ENCODE results near the gene STPG3.

Gene STPG3

DNA sequence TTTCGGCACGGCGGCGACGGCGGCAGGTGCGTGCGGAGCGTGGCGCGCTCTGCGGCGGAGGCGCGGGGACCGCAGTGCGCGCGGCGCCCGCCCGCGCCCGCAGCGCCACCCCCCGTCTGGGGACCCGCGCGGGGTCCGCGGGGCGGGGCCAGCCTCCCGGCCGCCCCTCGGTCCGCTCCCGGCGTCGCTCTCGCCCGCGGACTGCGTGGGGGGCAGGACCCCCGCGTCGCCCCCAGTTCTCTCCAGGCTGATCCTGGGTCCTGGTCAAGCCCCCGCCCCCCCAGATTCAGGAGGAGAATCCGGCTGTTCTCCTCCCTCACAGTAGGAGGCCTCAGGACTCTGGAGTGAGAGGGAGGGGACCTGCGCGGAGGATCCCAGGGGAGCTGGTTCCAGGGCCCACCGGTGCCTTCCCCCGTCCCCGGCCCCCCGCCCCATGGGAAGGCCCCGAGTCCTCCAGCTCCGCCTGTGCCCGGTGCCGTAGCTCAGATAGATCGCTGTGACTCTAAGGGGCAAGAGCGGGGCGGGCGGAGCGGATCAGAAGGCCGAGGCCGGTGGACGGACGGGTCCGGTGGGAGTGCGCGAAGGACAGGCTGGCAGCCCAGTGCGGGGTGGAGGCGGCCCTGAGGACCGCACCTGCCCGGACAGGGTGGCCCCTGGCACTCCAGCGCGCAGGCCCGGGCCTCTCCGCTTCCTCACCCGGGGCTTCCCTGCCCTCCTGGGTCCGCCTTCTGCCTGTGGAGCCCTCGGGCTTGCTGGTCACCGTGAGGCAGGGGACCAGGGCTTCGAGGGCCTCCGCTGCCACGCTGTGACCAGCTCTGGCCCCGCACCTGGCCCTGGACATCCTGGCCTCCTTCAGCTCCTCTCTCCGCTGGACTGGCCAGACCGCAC is 28.7 kb upstream of the STPG3 start, which contains the start of gene RNF208:
RNF208 (minus strand) TSS at position 51 of the 888 bp plus-strand sequence. CDS start 1,028 bp downstream, outside the sequence.
- no peak for DNase-seq

DNA sequence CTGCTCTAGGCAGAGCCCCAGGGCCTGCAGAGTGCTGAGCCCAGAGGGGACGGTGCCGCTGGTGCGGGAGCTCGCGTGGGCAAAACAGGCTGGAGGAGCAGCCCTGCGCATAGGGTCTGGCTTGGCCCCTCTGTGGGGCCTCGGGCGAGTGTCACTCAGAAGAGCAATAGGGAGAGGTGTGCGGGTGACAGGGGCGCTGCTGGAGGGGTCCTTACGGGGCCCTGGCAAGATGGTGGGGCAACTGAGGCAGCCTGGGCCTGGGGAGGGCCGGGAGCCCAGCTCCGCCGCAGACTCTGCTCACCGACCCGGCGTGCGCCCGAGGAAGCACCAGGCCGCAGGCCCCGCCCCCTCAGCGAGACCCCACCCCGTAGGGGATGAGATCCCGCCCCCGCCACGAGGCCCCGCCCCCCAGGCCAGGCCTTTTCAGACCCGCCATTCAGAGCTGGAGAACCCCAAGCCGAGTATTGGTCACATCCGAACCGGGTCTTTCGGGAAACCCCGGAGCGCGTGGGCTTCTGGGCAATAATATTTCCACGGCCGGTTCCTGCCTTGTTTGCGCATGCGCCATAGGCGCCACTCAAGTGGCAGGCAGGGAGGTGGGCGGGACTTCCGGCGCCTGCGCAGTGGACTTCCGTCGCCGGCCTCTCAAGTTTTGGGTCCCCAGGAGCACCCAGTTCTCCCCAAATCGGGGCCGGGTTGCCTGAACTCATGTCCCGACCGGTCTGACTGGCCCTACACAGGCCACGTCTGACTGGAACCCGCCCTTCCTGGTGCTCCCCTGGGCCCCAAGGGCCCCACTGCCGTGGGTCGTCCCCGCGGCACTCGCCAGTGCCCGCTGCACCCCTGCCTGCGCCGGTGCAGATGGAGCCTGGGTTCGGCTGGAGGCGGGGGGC is 27.8 kb upstream of the STPG3 start:
- peak; percentile 99 for DNase-seq

DNA sequence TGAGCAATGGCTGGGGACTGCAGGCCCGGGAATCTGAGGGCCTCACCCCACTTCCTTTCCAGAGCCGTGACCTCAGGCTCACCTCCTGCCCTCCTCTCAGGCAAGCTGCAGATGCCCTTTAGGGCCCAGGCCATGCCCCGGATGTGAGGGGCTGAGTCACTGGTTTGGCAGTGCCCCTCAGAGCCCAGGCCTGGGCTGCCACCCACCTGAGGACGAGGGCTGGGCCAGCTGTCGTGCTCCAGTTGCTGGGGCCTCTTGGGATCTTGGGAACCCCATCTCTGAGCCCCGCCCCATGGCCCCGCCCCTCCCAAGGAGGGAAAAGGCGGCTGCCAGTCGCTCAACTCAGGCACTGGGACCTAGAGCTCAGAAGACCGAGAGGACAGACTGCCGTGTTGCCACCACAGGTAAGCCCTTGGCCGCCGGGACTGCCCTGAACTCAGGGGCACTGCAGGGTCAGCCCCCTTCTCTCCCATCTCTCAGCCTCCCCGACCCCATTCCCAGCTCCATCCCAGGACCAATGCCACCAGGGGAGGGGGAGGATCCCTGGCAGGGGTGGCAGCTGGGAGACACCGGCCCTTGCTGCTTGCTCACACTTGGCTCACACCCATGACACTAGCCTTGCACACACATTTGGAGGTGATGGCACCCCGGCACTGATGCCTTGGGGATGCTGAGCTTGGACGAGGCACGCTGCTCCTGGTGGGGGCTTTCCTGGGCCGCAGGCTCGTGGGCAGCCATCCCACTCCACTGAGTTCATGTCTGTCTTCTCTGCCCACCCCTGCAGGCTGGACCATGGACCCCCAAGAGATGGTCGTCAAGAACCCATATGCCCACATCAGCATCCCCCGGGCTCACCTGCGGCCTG is 26.0 kb upstream of the STPG3 start, which contains the start of gene CYSRT1:
CYSRT1 (plus strand) TSS at position 345 of the 865 bp plus-strand sequence; CDS start at position 793, 448 bp downstream.
- no peak for DNase-seq

DNA sequence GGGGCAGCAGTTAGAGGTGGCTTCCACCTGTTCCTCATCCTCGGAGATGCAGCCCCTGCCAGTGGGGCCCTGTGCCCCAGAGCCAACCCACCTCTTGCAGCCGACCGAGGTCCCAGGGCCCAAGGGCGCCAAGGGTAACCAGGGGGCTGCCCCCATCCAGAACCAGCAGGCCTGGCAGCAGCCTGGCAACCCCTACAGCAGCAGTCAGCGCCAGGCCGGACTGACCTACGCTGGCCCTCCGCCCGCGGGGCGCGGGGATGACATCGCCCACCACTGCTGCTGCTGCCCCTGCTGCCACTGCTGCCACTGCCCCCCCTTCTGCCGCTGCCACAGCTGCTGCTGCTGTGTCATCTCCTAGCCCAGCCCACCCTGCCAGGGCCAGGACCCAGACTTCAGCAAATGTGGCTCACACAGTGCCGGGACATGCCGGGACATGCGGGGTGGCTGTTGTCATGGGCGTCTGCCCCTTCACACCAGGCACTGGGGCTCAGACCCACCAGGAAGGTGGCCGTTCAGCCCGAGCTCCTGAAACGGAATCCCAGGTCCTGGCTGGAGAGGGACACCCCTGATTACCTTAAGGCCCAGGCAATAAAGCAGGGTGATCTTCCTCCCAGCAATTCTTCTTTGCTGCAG is 25.3 kb upstream of the STPG3 start:
- DNase-seq, result no peak

DNA sequence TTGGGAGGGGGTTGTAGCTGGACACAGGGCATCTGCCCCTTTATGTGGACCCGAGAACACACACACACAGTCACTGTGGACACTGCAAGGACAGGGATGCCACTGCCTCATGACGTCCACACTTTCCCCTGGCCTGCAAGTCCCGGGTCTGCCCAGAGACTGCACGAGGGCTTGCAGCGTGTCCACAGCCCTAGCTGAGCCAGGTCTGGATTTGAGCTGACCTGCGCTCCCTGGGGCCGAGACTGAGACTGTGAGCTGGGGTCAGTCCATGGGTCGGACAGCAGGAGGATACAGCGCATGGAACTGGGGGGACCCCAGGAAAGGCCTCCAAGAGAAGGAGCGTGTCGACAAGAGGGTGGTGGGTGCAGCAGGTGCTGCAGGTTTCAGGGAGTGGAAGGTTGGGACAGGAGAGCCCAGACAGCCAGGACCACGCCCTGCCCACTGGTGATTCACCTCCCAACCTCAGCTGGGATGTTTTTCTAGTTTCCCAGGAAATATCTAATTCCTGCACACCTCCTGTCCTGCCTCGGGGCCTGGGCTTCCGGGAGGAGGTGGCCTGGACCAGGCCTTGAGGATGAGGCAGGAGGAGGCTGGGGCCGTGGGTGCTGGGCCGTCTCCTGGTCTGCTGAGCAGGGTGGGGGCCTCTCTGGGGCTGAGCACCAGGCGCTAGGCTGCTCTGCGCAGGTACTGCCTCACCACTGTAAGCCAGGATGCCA is 24.6 kb upstream of the STPG3 start:
- DNase-seq, result no peak

DNA sequence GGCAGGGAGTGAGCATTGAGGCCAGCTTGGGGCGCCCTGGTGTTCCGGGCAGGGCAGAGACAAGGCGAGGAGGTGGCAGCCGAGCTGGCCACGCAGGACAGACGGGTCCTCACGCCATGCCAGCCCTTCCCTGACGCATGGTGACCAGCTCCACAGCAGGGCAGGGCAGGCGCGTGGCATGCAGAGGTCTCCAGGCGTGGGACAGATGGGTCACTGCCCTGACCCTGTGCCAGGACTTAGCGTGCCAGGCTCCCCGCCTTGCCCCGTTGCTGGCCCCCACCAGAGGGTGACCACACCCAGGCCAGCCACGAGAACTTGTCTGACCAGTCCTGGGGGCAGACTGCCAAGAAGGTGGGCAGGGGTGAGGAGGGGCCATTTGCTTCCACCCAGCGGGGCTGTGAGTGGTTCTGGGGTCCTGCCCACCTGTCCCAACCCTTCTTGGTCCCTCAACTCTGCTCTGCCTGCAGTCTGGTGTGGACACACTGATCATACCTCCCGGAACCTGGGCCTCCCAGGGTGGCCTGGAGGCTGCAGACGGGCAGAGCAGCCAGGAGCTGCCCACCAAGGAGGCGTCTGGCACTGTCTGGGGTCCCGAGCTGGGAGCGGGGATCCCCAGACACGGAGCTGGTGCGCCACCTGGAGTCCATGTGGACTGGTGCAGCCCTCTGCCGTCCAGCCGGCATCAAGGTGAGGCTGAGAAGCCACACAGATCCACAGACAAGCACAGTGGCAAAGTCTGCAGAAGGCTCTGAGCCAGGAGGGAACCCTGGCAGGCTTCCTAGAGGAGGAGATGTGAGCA is 23.8 kb upstream of the STPG3 start, which contains the start of gene RNF224:
RNF224 (plus strand) TSS at position 449 of the 799 bp plus-strand sequence. CDS start 834 bp downstream, outside the sequence.
- peak; percentile 70 for DNase-seq

DNA sequence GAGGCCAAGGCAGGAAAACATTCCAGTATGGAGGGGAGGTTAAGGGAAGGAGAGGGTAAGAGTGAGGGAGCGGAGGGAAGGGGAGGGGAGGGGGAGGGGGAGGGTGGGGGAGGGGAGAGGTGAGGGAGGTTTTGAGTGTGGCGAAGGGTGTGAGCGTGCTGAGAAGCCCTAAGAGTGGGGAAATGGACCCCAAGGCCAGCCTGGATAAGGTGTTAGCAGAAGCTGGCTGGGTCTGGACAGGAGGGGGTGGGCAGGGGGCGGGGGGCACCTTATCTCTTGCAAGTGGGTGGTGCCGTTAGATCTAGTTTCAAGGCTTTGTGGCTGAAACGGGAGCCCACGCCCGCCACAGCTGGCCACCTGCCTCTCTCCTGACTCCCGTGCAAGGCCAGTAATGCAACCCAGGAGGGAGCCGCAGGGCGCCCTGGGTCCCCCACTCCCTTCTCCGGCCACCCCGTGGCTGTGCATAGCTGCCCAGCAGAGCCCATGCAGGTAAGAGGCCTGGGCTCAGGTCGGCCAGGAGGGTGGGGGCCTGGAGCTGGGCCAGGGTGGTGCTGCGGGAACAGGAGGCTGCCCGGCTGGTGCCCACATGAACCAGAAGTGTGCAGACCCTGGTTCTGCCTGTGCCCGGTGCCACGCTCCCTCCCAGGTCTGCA is 23.1 kb upstream of the STPG3 start:
- no peak for DNase-seq

DNA sequence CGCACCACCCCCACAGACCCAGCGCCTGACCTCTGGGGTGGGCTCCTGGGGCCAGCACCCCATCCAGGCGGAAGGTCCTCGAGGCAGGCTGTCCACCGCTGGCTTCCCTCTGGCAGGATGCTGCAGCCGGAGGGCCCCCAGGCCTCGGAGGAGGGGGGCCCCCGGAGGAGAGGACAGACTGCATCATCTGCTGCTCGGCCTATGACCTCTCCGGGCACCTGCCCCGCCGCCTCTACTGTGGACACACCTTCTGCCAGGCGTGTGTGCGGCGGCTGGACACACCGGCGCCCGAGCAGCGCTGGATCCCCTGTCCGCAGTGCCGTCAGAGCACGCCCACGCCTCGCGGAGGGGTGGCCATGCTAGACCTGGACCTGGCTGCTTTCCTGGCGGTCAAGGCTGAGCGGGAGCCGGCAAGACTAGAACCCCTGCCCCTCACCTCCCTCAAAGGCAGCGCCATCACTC is 22.5 kb upstream of the STPG3 start:
- no peak for DNase-seq

DNA sequence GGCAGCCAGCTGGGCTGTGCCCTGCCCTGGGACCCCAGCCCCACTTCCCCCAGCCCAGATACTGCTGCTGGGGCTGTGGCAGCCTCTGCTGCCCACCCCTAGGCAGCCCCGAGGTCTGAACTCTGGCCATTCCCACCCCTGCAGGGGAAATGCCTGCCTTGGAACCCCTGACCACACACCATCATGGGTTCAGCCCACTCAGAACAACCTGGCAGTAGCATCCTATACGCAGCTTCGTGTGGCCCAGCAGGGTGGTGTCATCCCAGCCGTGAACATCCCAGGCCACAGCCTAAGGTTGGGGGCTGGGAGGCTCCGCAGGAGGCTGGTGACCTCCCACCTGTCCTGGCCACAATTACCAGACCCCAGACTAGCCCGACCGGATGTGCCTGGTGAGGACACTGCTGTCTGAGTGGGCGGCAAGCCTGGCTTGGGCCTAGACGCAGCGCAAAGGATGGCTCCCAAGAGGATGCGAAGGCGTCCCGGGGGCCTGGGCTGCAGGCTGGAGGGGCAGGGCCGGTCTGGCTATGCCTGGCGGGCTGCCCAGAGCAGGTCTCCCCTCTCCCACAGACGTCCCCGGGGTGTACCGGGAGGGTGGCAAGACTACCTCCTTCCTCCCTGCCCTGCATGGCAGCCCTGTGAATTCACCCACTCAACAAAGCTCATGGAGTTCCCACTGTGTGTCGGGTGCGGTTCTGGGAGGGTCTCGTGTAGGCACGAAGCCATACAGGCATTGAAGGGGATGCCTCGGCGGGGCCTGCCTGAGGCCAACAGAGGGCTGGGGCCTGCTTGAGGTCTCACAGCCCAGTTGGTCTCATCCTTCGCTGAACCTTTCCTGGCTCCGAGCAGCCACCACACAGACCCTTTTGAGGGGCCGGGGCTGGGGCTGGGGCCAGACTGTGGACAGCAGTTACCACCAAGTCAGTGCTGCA is 21.9 kb upstream of the STPG3 start:
- no peak for DNase-seq

DNA sequence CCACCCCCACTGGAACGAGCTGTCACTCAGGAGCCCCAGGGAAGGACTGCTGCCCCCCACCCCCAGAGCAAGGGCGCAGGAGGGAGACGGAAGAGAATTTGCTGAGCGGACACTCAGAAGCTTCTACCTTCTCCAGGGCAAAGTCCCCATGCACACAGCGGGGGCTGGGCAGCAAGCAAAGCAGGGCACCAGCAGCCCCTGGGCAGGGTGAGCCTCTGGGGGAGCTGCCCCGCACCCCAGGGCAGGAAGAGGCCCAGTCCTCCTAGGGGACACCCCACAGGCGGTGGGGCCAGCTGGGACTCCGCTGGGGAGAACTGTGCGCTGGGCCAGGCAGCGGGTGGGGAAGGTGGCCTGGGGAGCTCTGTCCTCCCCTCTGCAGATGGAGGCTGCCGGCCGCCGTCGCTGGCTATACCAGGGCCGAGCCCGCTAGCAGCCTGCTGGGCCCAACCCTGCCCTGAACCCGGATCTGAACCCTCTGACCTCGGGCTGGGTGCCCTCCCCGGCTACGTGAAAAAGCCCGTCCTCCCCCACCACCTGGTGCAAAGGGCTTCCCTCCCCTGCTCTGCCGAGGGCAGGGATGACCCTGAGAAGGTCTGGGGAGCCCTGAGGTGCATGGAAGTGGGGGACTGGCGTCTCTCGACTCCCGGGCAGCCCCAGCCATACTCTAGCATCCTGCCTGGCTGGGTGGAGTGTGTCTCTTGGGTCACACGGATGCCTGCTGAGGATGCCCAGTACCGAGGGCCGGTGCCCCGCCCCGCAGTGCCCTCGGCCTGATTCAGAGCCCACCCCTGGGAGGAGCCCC is 21.0 kb upstream of the STPG3 start:
- no peak for DNase-seq

DNA sequence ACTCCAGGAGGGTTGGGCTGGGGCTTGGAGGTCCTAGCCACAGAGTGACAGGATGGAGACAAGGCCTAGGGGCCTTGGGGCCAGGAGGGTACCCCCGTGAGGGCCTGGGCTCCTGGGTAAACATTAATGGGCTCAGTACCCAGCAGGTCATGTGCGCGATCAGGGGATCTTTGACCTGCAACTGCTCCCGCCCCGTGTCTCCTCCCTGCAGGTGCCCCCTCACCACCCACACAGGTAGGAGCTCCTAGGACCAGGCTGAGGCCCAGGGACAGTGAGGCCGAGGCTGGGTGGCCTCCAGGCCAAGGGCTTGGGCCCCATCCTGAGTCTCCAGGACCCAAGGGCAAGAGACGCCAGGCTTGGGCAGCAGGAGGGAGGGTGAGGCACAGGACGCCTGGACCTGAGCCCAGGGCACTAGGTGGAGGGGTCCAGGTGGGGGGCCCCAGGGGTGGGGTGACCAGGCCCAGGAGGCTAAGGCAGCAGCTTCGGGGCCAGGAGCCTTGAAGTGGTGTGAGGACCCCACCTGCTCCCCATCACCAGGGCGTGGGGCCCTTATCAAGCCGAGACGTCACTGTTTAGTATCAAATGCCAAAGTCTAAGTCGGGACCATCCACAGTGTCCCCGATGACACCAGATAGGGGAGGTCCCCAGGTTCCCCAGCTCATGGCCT is 20.2 kb upstream of the STPG3 start, which contains the start of gene SLC34A3:
SLC34A3 (plus strand) TSS at position 197 of the 667 bp plus-strand sequence. CDS start 802 bp downstream, outside the sequence.
- DNase-seq, result no peak

DNA sequence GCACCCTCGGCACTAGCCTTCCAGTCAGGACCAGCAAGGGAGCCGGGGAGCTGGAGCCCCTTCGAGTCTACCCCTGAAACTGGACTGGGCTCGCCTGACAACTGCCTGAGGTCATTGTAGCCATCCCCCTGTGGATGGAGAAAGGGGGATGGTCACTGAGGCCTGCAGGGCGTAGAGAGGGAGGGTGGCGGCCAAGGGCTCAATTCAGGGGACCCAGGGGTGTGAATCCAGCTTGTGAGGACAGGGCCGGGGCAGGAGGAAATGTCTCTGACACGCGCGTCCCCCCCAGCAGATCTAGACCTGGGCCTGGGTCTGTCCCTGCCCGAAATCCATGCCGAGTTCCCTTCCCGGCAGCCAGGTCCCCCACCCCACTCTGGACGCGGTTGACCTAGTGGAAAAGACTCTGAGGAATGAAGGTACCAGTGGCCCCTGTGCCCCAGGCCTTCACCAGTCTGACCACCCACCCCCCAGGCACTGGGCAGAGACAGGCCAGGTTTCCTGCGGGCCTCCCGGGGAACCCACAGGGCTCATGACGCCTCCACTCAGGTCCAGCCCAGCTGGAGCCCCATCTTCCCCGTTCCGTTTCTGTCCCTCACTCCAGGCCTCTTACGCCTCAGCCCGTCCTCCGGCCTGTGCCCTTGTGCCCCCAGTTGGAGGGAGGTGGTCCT is 19.6 kb upstream of the STPG3 start:
- no peak for DNase-seq

DNA sequence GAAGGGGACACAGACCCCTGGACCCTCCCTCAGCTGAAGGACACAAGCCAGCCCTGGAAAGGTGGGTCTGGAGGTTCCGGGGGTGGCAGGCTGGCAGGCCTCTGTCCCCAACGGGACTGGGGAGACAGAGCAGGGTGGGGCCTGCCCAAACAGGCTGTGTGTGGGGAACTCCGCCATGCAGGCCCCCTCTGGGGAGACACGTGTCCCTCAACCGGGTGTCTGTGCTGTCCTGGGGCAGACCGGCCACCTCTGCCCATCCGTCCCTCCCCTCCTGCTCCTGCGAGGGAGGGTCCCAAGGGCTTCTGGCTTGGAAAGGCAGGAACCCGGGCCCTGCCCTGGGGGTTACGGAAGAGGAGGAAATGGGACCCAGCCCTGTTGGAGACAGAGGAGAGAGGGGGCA is 19.0 kb upstream of the STPG3 start:
- DNase-seq, result no peak

DNA sequence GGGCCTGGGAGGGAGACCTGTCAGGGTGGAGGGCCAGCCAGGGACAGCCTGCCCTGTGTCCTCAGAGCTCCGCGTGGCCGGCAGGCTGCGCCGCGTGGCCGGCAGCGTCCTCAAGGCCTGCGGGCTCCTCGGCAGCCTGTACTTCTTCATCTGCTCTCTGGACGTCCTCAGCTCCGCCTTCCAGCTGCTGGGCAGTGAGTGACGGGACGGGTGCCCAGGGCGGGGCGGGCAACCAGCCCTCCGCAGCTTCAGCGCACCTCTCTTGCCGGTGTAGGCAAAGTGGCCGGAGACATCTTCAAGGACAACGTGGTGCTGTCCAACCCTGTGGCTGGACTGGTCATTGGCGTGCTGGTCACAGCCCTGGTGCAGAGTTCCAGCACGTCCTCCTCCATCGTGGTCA is 18.6 kb upstream of the STPG3 start:
- DNase-seq, result no peak

DNA sequence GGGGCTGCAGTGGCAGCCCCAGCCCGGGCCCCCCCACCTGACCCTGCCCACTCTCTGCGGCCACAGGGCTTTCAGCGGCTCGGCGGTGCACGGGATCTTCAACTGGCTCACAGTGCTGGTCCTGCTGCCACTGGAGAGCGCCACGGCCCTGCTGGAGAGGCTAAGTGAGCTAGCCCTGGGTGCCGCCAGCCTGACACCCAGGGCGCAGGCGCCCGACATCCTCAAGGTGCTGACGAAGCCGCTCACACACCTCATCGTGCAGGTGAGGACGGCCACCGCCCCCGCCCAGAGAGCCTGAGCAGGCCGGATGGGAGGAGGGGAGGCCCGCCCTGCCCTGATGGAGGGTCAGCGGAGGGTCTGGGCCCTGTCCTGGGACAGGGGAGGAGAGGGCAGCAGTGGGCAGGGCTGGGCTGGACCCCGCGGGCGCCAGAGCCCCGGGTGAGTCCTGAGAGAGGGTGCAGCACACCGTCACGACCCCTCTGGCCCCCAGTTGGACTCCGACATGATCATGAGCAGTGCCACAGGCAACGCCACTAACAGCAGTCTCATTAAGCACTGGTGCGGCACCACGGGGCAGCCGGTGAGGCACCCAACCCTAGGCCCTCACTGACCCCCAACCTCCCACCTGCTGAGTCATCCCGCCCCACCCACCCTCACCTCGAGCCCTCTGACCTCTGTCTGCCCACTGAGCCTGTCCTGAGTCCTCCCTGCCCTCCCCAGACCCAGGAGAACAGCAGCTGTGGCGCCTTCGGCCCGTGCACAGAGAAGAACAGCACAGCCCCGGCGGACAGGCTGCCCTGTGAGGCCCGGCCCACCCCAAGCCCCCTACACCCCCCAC is 17.7 kb upstream of the STPG3 start:
- no peak for DNase-seq

Data from central memory CD4-positive, alpha-beta T cell (primary cell).